Epithelial cell of esophagus (primary cell): ENCODE measurements around the gene ALDH18A1.
"Not testable (repeated sequence)": the region's sequence is repeated elsewhere in the genome, so short reads cannot be mapped to it uniquely, and the experiment has no call there.

Source experiments
- DNase-seq: peaks from one replicate; pipeline ENCODE4 v3.0.0; 2010; ENCODE audit warnings: low read depth
- H3K4me3 ChIP-seq: 2 replicates; pipeline ENCODE4 v1.5.1; 2011; ENCODE audit warnings: mild to moderate bottlenecking, low read length, control low read depth
- CTCF ChIP-seq: IDR thresholded peaks from 2 replicates; pipeline ENCODE4 v1.5.1; 2011; ENCODE audit warnings: low read depth, mild to moderate bottlenecking, low read length, control low read depth, inconsistent platforms; ENCODE audit not compliant: insufficient read depth; ENCODE audit errors: missing control alignments

The ALDH18A1 gene

GRCh38 chr10:95637140-95637539 is 19.4 kb downstream of the ALDH18A1 start:
- no peak for DNase-seq
- H3K4me3 ChIP-seq = no peak overlapping the region
- TF ChIP-seq CTCF = no peak

GRCh38 chr10:95635319-95635733 is 21.2 kb downstream of the ALDH18A1 start:
- DNase-seq = no peak
- no peak overlapping the region for H3K4me3 ChIP-seq
- no peak for TF ChIP-seq CTCF

GRCh38 chr10:95628786-95629185 is 27.7 kb downstream of the ALDH18A1 start:
- TF ChIP-seq CTCF = no peak
- no peak overlapping the region for H3K4me3 ChIP-seq
- DNase-seq = peak; percentile 59

- peak; percentile 34 for DNase-seq
- no peak for TF ChIP-seq CTCF
- no peak overlapping the region for H3K4me3 ChIP-seq
Observed at GRCh38 chr10:95626500-95626899, 30.0 kb downstream of the ALDH18A1 start.

- H3K4me3 ChIP-seq, DNase-seq: not testable (repeated sequence)
Observed at GRCh38 chr10:95620415-95620814, 36.1 kb downstream of the ALDH18A1 start.

- no peak for TF ChIP-seq CTCF
- no peak for DNase-seq
- no peak overlapping the region for H3K4me3 ChIP-seq
Observed at GRCh38 chr10:95618101-95618500, 38.4 kb downstream of the ALDH18A1 start.

GRCh38 chr10:95616446-95616845 is 40.1 kb downstream of the ALDH18A1 start:
- no peak overlapping the region for H3K4me3 ChIP-seq
- TF ChIP-seq CTCF = no peak
- no peak for DNase-seq

GRCh38 chr10:95613330-95613729 is 43.2 kb downstream of the ALDH18A1 start:
- H3K4me3 ChIP-seq = no peak overlapping the region
- no peak for DNase-seq
- no peak for TF ChIP-seq CTCF
